ENCODE measurements around the gene POLR3GL.
"Not testable (repeated sequence)": the region's sequence is repeated elsewhere in the genome, so short reads cannot be mapped to it uniquely, and the experiment has no call there.

Gene POLR3GL

DNA sequence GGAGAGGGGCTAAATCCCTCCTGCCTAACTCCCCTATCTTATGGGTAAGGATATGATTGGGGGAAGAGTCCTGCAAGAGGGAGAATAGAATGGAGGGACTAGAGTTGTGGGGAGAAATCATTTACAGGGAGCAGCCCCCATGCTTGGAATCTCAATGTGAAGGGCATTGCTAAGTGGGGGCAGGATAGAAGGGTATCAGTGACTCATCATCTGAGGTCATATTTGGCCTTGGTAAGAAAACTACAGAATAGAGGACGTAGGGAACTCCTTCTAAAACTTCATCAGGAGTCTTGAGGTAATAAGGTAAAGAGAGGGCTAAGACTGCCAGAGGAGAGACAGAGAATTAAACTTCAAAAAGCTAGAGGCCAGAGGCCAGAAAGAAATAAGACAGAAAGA lies 56.6 kb downstream of the POLR3GL start:
- DNase-seq (ENCODE audit: low read depth): no peak

DNA sequence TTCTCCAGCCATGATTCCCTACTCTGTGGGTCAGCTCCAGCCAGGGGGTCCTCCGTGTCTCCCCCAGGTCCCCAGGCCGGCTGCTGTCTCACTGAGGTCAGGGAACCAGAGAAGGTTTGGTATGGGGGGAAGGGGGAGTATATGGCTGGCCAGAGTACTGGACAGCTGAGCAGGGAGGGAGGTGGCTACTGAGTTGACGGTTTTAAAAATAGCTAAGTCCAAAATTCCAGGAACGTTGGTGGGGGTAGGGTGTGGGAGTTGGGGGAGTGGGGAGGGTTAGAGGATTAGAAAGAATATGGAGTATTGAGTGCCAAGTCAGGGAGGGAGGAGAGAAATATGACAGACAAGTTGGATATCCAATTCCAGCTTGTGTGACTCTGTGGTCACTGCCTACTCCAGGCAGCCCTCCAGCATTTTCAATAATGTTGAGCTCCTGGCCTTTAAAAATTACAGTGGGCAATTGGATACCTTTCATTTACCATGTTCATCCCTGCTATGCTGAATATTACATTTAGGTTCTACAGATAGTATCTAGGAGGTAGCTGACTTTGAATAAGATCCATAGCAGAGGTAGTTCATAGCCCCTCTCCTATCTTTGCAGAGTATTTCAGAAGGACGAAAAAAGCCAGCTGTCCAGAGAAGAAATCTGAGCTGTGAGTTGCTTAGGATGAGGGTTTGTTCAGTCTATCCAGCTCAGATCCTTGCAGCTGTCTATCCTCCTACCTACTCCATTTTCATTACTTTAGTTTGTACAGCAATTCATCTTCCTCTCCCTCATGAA lies 57.3 kb downstream of the POLR3GL start, which contains the start of gene HJV:
HJV (minus strand) TSS at position 114 of the 781 bp plus-strand sequence. CDS start 1,504 bp downstream, outside the sequence.
- DNase-seq (ENCODE audit: low read depth): no peak

DNA sequence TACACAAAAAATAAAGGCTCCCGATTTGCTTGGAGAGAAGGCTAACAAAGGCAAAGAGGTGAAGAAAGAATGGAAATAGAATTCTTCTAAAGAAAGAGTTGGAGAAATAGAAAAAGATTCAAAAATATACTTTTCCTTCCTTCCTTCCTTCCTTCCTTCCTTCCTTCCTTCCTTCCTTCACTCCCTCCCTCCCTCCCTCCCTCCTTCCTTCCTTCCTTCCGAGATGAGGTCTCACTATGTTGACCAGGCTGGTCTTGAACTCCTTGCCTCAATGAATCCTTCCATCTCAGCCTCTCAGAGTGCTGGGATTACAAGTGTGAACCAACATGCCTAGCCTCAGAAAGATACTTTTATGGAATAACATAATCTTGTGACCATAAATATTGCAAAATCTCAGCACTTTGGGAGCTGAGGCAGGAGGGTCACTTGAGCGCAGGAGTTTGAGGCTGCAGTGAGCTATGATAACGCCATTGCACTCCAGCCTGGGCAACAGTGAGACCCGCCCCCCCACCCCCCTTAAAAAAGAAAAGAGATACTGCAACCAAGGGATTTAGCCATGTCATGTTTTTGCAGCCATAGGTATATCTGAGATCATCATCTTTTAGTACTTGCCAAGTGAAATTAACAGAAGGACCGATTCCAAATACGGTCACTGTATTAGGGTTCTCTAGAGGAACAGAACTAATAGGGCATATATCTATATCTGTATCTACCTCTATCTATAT lies 58.1 kb downstream of the POLR3GL start:
- no peak for DNase-seq (ENCODE audit: low read depth)

DNA sequence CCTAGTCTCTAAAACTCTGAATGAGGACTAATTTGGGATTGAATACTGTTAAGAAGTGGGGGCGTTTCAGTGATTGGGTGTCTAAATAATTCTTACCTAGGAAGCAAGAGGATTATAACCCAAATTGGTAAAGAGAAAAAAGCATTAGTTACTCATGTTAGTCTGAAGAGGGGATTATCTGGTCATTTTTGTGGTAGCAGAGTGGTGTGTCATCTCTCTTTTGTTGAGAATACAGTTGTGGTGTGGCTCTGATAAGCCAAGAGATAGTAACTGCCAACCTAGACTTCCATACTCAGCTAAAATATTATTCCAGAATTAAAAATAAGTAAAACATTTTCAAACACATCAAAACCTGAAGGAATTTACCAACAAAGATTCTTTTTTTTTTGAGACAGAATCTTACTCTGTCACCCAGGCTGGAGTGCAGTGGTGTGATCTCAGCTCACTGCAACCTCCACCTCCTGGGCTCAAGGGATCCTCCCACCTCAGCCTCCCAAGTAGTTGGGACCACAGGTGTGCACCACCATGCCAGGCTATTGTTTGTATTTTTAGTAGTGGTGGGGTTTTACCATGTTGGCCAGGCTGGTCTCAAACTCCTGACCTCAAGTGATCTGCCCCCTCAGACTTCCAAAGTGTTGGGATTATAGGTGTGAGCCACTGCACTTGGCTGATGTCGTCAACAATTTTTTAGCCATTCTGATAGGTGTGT lies 61.5 kb downstream of the POLR3GL start:
- not testable (repeated sequence) for DNase-seq (ENCODE audit: low read depth)

DNA sequence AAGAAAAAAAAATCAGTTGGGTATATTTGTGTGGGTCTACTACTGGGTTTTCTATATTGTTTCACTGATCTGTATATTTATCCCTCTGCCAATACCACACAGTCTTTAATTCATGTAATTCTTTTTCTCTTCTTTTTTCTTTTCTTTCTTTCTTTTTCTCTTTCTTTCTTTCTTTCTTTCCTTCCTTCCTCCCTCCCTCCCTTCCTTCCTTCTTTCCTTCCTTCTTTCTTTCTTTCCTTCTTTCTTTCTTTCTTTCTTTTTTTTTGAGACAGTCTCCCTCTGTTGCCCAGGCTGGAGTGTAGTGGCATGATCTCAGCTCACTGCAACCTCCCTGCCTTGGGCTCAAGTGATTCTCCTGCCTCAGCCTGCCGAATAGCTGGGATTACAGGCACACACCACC lies 62.2 kb downstream of the POLR3GL start:
- DNase-seq (ENCODE audit: low read depth): not testable (repeated sequence)
